Activated gamma-delta T cell (primary cell): Measurements from ENCODE around the gene F8A3.
"Not testable (repeated sequence)": the region's sequence is repeated elsewhere in the genome, so short reads cannot be mapped to it uniquely, and the experiment has no call there.

ENCODE experiments used
- DNase-seq: peaks from one replicate; lab custom pipeline; 2025; lab: John Stamatoyannopoulos, UW
- total RNA-seq, 2 donors: gene quantifications; one replicate each; lab custom pipeline; 2026; lab: John Stamatoyannopoulos, UW

The F8A3 gene
- 0 to 0.04 reads per million in 2 donors for total RNA-seq

GRCh38 chrX:155458471-155458870 is at the start of gene F8A3:
Gene F8A3 (minus strand): TSS chrX:155458620. CDS start chrX:155458600, 20 bp downstream.
- DNase-seq = not testable (repeated sequence)

DNA sequence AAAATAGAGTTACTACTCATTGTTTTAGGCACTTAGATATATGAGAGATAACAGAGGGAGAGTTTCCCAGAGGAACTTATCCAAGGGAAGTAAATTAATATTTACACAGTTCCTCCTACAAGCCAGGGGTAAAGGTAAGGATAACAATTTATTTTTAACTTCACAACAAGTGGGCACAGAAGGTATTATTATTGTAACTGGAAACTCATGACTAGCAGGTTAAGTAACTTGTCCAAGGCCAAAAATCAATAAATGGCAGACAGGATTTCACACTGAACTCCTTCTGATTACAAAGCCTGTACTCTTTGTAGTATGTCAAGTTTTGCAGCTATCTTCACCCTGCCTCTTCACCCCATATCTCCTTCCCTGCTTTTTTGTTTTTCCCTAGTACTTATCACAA is 46.9 kb upstream of the F8A3 start:
- DNase-seq = no peak

- not testable (repeated sequence) for DNase-seq
Observed at GRCh38 chrX:155495134-155495533, 36.7 kb upstream of the F8A3 start.

GRCh38 chrX:155491421-155491820 is 33.0 kb upstream of the F8A3 start:
- not testable (repeated sequence) for DNase-seq

GRCh38 chrX:155477136-155477535 is 18.7 kb upstream of the F8A3 start:
- not testable (repeated sequence) for DNase-seq

DNA sequence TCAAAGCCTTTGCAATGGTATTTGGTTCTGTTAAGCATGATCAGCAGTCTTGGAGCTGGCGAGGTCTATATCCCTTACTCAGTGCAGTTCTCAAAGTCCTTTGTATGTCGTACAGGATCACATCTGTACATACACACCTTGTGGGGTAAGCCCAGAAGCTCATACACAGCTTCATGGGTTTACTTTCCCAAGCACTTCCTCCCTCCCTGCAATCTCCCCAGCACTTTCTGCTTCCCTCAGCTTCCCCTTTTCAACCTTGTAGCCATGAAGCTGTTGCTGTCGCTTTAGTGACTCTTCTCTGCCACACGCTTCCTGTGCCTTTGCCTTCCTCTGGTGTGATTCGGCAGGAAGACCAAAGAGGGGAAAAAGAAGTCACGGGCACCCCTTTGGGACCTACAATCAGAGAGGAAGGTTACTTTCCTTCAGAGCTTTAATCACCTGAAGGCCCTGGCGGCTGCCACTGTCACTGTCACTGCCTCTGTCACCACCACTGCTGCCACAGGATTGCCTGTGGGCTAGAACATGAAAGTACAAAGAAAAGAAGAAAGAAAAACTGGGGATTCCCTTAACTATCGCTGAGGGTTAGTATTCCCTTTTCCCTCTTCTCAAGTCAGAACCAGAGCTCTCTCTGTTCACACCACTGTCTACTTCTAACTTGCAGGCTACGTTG is 8.0 kb upstream of the F8A3 start:
- DNase-seq = not testable (repeated sequence)

- not testable (repeated sequence) for DNase-seq
Observed at GRCh38 chrX:155460501-155460900, 2.1 kb upstream of the F8A3 start.

- not testable (repeated sequence) for DNase-seq
Observed at GRCh38 chrX:155457761-155458447, 516 bp downstream of the F8A3 start.

DNA sequence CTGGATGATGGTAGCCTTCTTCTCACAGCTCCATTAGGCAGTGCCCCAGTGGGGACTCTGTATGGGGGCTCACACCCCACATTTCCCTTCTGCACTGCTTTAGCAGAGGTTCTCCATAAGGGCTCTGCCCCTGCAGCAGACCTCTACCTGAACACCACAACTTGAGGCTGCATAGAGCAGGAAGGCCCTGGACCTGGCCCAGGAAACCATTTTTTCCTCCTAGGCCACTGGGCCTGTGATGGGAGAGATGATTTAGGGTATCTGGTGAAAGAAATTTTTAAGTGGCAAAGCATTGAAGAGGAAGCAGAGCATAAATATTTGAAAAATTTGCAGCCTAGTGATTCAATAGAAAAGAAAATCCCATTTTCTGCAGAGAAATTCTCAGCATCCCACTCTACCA is 17.3 kb downstream of the F8A3 start:
- DNase-seq = no peak

- DNase-seq = no peak
Observed at GRCh38 chrX:155435744-155436112, 22.7 kb downstream of the F8A3 start.

DNA sequence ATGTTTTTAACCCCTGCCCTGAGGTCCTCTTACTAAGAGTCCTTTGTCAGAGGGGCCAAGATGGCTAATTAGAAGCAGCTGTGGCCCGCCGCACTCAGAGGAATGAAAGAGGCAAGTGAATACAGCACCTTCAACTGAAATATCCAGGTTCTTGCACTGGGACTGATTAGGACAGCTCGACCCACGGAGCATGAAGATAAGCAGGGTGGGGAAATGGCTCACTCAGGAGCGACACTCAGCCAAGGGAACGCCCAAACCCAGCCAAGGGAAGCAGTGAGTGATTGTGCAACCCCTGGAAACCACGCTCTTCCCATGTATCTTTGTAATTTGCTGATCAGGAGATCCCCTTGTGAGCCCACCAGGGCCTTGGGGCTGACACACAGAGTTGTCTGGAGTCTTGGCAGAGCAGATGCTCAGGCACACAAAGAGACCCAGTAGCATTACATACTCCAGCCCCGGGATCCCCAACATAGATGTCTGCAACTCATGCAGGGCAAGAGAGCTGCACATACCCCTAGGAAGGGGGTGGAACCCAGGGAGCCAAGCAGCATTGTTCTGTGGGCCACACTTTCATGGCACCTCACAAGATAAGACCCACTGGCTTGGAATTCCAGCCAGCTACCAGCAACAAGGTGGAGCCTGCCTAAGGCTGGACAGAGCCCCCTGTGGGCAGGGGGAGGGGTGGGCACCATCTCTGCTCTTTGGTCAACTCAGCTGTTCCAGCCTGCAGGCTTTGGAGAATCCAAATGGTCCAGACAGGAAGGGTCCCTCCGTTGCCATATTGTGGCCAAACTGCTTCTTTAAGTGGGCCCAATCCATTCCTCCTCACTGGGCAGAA is 23.3 kb downstream of the F8A3 start:
- no peak for DNase-seq

GRCh38 chrX:155417769-155418168 is 40.7 kb downstream of the F8A3 start:
- DNase-seq = no peak
